IMR-90 (cell line): Measurements from ENCODE around the gene FLT1. TPM values are rescaled to one million over a fixed set of nuclear protein-coding genes. Genes with fewer than 3 reads are reported as not detected.

ENCODE experiments used
- ATAC-seq: fragments of 200-7000 bp; cut with Tn5 transposase; 2 replicates; pipeline ENCODE4 v1.9.1; 2020; ENCODE audit warnings: low read depth, mild to moderate bottlenecking, moderate library complexity
- BruUV-seq: library from RNA; stranded (reverse); fragments of 400-500 nt; replicated peaks from 2 replicates; lab custom pipeline; 2021; lab: Mats Ljungman, UMichigan
- CTCF ChIA-PET: fragments of 300-600 bp; formaldehyde crosslinking; extraction: SDS; loops from one replicate; lab custom pipeline; 2021; ENCODE audit warnings: antibody characterized with exemption; lab: Yijun Ruan, JAX
- POLR2A ChIA-PET: fragments of 300-600 bp; sonication (Branson Sonifier 250); formaldehyde crosslinking; loops from one replicate; lab custom pipeline; 2022; ENCODE audit warnings: antibody characterized with exemption; ENCODE audit not compliant: unreplicated experiment; lab: Charles Lee
- DNase-seq: peaks from one replicate; pipeline ENCODE4 v3.0.0; 2013
- H2AFZ ChIP-seq: replicated peaks from 2 replicates; pipeline ENCODE3; 2013; ENCODE audit warnings: low read length, mild to moderate bottlenecking; ENCODE audit not compliant: poor library complexity
- H2AK5ac ChIP-seq: 2 replicates; pipeline ENCODE4 v1.6.1; 2013; ENCODE audit warnings: low read depth, low read length, inconsistent platforms
- H2AK9ac ChIP-seq: replicated peaks from 2 replicates; pipeline ENCODE3; 2013; ENCODE audit warnings: mild to moderate bottlenecking, low read depth, low read length, moderate library complexity; ENCODE audit not compliant: poor library complexity
- H2BK120ac ChIP-seq: 2 replicates; pipeline ENCODE4 v1.6.1; 2013; ENCODE audit warnings: low read depth, low read length, inconsistent platforms
- H2BK15ac ChIP-seq: 3 replicates; pipeline ENCODE4 v1.6.1; 2013; ENCODE audit warnings: low read depth, low read length, inconsistent platforms
- H2BK20ac ChIP-seq: 2 replicates; pipeline ENCODE4 v1.6.1; 2013; ENCODE audit warnings: low read depth, mild to moderate bottlenecking, inconsistent platforms, low read length, moderate library complexity
- H2BK5ac ChIP-seq: 2 replicates; pipeline ENCODE4 v1.6.1; 2013; ENCODE audit warnings: mild to moderate bottlenecking, low read depth, low read length, inconsistent platforms; ENCODE audit not compliant: poor library complexity, severe bottlenecking
- H3K14ac ChIP-seq: replicated peaks from 2 replicates; pipeline ENCODE4 v1.6.1; 2013; ENCODE audit warnings: low read depth, low read length, inconsistent platforms
- H3K18ac ChIP-seq: 2 replicates; pipeline ENCODE4 v1.6.1; 2013; ENCODE audit warnings: low read depth, low read length, control low read depth
- H3K23ac ChIP-seq: 2 replicates; pipeline ENCODE4 v1.6.1; 2013; ENCODE audit warnings: low read depth, low read length, inconsistent platforms
- H3K27ac ChIP-seq: 2 replicates; pipeline ENCODE4 v1.5.1; 2013; ENCODE audit warnings: mild to moderate bottlenecking, control low read depth, low read length; ENCODE audit not compliant: insufficient read depth
- H3K27me3 ChIP-seq: 2 replicates; pipeline ENCODE4 v1.6.1; 2013; ENCODE audit warnings: low read length; ENCODE audit not compliant: control insufficient read depth, insufficient read depth
- H3K36me3 ChIP-seq: 2 replicates; pipeline ENCODE4 v1.6.1; 2013; ENCODE audit warnings: low read length, mixed read lengths; ENCODE audit not compliant: control insufficient read depth, insufficient read depth
- H3K4ac ChIP-seq: 2 replicates; pipeline ENCODE4 v1.6.1; 2013; ENCODE audit warnings: low read depth, low read length, inconsistent platforms
- H3K4me1 ChIP-seq: 2 replicates; pipeline ENCODE4 v1.6.1; 2013; ENCODE audit warnings: low read length, mixed read lengths; ENCODE audit not compliant: control insufficient read depth, insufficient read depth
- H3K4me2 ChIP-seq: 2 replicates; pipeline ENCODE4 v1.6.1; 2013; ENCODE audit warnings: low read depth, mild to moderate bottlenecking, control low read depth, low read length, moderate library complexity
- H3K4me3 ChIP-seq: 2 replicates; pipeline ENCODE4 v1.5.1; 2013; ENCODE audit warnings: low read depth, mild to moderate bottlenecking, control low read depth, low read length, moderate library complexity; ENCODE audit not compliant: insufficient read depth
- H3K56ac ChIP-seq: 2 replicates; pipeline ENCODE4 v1.6.1; 2013; ENCODE audit warnings: low read length, inconsistent platforms; ENCODE audit not compliant: insufficient read depth; ENCODE audit errors: extremely low read depth
- H3K79me1 ChIP-seq, 2 experiments: 2 replicates each; pipeline ENCODE4 v1.6.1; 2013; ENCODE audit warnings: low read length in 2 of 2, inconsistent platforms in 1 of 2, low read depth in 1 of 2
- H3K9ac ChIP-seq: 2 replicates; pipeline ENCODE4 v1.6.1; 2013; ENCODE audit warnings: low read depth, low read length, control low read depth
- H3K9me1 ChIP-seq: 2 replicates; pipeline ENCODE4 v1.6.1; 2013; ENCODE audit warnings: low read length, inconsistent platforms; ENCODE audit not compliant: insufficient read depth
- H3K9me3 ChIP-seq: 2 replicates; pipeline ENCODE4 v1.6.1; 2013; ENCODE audit warnings: low read length; ENCODE audit not compliant: control insufficient read depth, insufficient read depth
- H4K20me1 ChIP-seq: 2 replicates; pipeline ENCODE4 v1.6.1; 2013; ENCODE audit warnings: low read length, inconsistent platforms; ENCODE audit not compliant: insufficient read depth
- H4K5ac ChIP-seq: 2 replicates; pipeline ENCODE4 v1.6.1; 2013; ENCODE audit warnings: mild to moderate bottlenecking, low read depth, low read length, control low read depth
- H4K8ac ChIP-seq, 2 experiments: 2 replicates each; pipeline ENCODE4 v1.6.1; 2013; ENCODE audit warnings: low read depth in 2 of 2, low read length in 2 of 2, control low read depth in 1 of 2, inconsistent platforms in 1 of 2
- H4K91ac ChIP-seq: 2 replicates; pipeline ENCODE4 v1.6.1; 2013; ENCODE audit warnings: low read depth, low read length, inconsistent platforms; ENCODE audit not compliant: insufficient read depth
- MXI1 ChIP-seq: IDR thresholded peaks from 2 replicates; pipeline ENCODE4 v1.6.1; 2012; ENCODE audit warnings: low read depth, mild to moderate bottlenecking, low read length, moderate library complexity, borderline replicate concordance
- POLR2A ChIP-seq: IDR thresholded peaks from 2 replicates; pipeline ENCODE4 v1.6.1; 2012; ENCODE audit warnings: mild to moderate bottlenecking, low read depth, low read length
- RCOR1 ChIP-seq: IDR thresholded peaks from 2 replicates; pipeline ENCODE4 v1.6.1; 2012; ENCODE audit warnings: mild to moderate bottlenecking, low read length, improper control_type of control experiment; ENCODE audit not compliant: insufficient replicate concordance
- RFX5 ChIP-seq: IDR thresholded peaks from 2 replicates; pipeline ENCODE4 v1.8.0; 2012; ENCODE audit warnings: low read depth, mild to moderate bottlenecking, low read length, moderate library complexity
- SMC3 ChIP-seq: fragments of 150-350 bp; IDR thresholded peaks from 2 replicates; pipeline ENCODE4 v1.6.1; 2016; ENCODE audit warnings: low read depth, mild to moderate bottlenecking, antibody characterized with exemption, low read length, moderate library complexity
- USF2 ChIP-seq: fragments of 150-350 bp; IDR thresholded peaks from 2 replicates; pipeline ENCODE4 v1.6.1; 2017; ENCODE audit warnings: mild to moderate bottlenecking, antibody characterized with exemption, low read length, low read depth
- WGBS, 2 experiments: methylation state at CpG; one replicate each; pipeline versions ENCODE4 v1.1.5 to v1.1.7; 2013; ENCODE audit warnings: missing lambda C conversion rate in 2 of 2; ENCODE audit not compliant: insufficient read length in 1 of 2; ENCODE audit errors: extremely low coverage in 2 of 2; 5-methylcytosine and 5-hydroxymethylcytosine counted together
- dilution Hi-C: fragments of 300-500 bp; cut with HindIII; formaldehyde crosslinking; loops from one replicate; pipeline ENCODE4 v1.14.3; 2018; ENCODE audit warnings: low sequenced_read_pairs; ENCODE audit not compliant: unreplicated experiment
- in situ Hi-C: fragments of 300-500 bp; cut with MboI; formaldehyde crosslinking; loops from 3 replicates; pipeline ENCODE4 v1.14.3; 2019; ENCODE audit warnings: low sequenced_read_pairs, inconsistent platforms, mixed read lengths
- intact Hi-C: fragments of 100-400 bp; cut with micrococcal nuclease; formaldehyde crosslinking; loops from 2 replicates; pipeline ENCODE4 v1.10.0; 2022
- polyA plus RNA-seq, 3 experiments: library from polyadenylated mRNA; depleted of rRNA; stranded (reverse); fragments of >200 nt; gene quantifications; 2 replicates each; pipeline ENCODE4 v1.2.3, GENCODE V29; 2012; ENCODE audit warnings: low replicate concordance in 1 of 3
- total RNA-seq: library from RNA; depleted of rRNA; stranded (reverse); fragments of >200 nt; gene quantifications from 2 replicates; pipeline ENCODE4 v1.2.3, GENCODE V29; 2012

Gene FLT1
- total and polyA plus RNA-seq, 2 of the 4 experiments (the other 2 are of a cell fraction) = 4.5 to 10.4 TPM

GRCh38 chr13:28501547-28501946 lies 6.6 kb upstream of the FLT1 start:
- Histone ChIP-seq H3K4me2 (no peak overlapping the region), H4K20me1 (no peaks in the 10 kb centered on the region), H2BK20ac (0 out of 2 replicates have a peak overlapping the region, but pooled peaks have one; percentile 35), H3K56ac (no peak overlapping the region), H4K8ac (no peak overlapping the region), H3K4me1 (peaks cover 7% of the 10 kb centered on the region), H2BK5ac (no peak overlapping the region), H4K5ac (no peak overlapping the region), H3K79me1 (no peaks in the 10 kb centered on the region), H3K9me1 (0 out of 2 replicates have a peak, but pooled peaks cover 2% of the 10 kb centered on the region), H2AFZ (peak overlapping the region; percentile 26), H4K91ac (no peak overlapping the region), H3K4ac (no peak overlapping the region), H3K9ac (no peak overlapping the region), H2BK15ac (no peak overlapping the region), H3K9me3 (no peaks in the 10 kb centered on the region), H2BK120ac (no peak overlapping the region), H2AK9ac (no peak overlapping the region), H3K27ac (no peak overlapping the region), H3K27me3 (peaks cover 4% of the 10 kb centered on the region; the same call in 1 of the 2 replicates), H3K4me3 (no peak overlapping the region), H3K14ac (no peak overlapping the region), H3K23ac (no peak overlapping the region), H3K18ac (no peak overlapping the region), H2AK5ac (no peak overlapping the region), H3K36me3 (no peaks in the 10 kb centered on the region)
- POLR2A ChIA-PET = no interaction called here
- in situ Hi-C loops = no loop called here
- DNase-seq (no peak), ATAC-seq (no peak)
- CTCF ChIA-PET = no interaction called here
- no CpG with 5 or more reads among the region's 6 CpGs for WGBS, 2 experiments
- BruUV-seq = no TSS peak
- dilution Hi-C loops = no loop called here
- TF ChIP-seq RFX5 (no peak), SMC3 (no peak), POLR2A (no peak), RCOR1 (no peak), MXI1 (no peak), USF2 (no peak)
- intact Hi-C loops = no loop called here
